ENCODE results near the gene F8A3. TPM values are rescaled to one million over a fixed set of nuclear protein-coding genes. Genes with fewer than 3 reads are reported as not detected.

F8A3 gene
- total RNA-seq, 8 experiments from 2014 or later: 1.4 TPM; not detected in 7

Other genes starting within 250 kb of the F8A3 start
- gene VBP1, start 242.2 kb downstream of the F8A3 start, total RNA-seq: 100 to 1,000 TPM in 2 of 8 experiments, 10 to 100 TPM in 6; 48.8 to 107 (median 88.0) TPM
- 10 to 100 TPM in 5 of 8 experiments, under 1 TPM in 3; 0.10 to 25.6 (median 17.7) TPM for gene RAB39B, start 194.1 kb downstream of the F8A3 start, total RNA-seq
- 10 to 100 TPM in 3 of 8 experiments, 1 to 10 TPM in 2, under 1 TPM in 3; 0.27 to 99.0 (median 1.2) TPM for gene CLIC2, start 124.0 kb downstream of the F8A3 start, total RNA-seq
- not detected for gene F8A2, start 76.5 kb downstream of the F8A3 start, total RNA-seq
- 1 to 10 TPM; 1.1 to 2.6 (median 1.9) TPM for gene SPRY3, start 154.0 kb upstream of the F8A3 start, total RNA-seq
- 10 to 100 TPM; 10.1 to 25.8 (median 14.4) TPM for gene TMLHE, start 154.3 kb upstream of the F8A3 start, total RNA-seq

Data from motor neuron (in vitro differentiated cells).